Tibial artery (tissue), 4 donors: ENCODE measurements around the gene ZNF497.

Experiments used
- DNase-seq, 2 donors: peaks; one replicate each; pipeline ENCODE4 v3.0.0-alpha.2; 2019
- H3K27ac ChIP-seq, 2 donors: fragments of 200-600 bp; sonication (generic) in 1 of 2; 1 replicate in 1 of 2; 2 replicates in 1 of 2; pipeline ENCODE4 v1.5.1; 2018 to 2019; ENCODE audit warnings: mild to moderate bottlenecking in 1 of 2
- H3K27me3 ChIP-seq, 2 donors: fragments of 200-600 bp; sonication (generic) in 1 of 2; one replicate each; pipeline versions ENCODE4 v1.5.1 to v1.6.0; 2016 to 2019
- H3K36me3 ChIP-seq, 3 donors: fragments of 200-600 bp; sonication (generic) in 2 of 3; one replicate each; pipeline ENCODE4 v1.5.1; 2016 to 2019; ENCODE audit warnings: mild to moderate bottlenecking in 2 of 3
- H3K4me1 ChIP-seq, 4 donors: fragments of 200-600 bp; sonication (generic) in 2 of 4; 1 replicate in 3 of 4; 2 replicates in 1 of 4; pipeline ENCODE4 v1.5.1; 2016 to 2019
- H3K4me3 ChIP-seq, 2 donors: fragments of 200-600 bp; sonication (generic) in 1 of 2; 1 replicate in 1 of 2; 2 replicates in 1 of 2; pipeline ENCODE4 v1.5.1; 2018 to 2019; ENCODE audit warnings: mild to moderate bottlenecking in 2 of 2
- H3K9me3 ChIP-seq, 3 donors: fragments of 200-600 bp; sonication (generic) in 1 of 3; one replicate each; pipeline ENCODE4 v1.5.1; 2016 to 2019
- intact Hi-C: fragments of 100-400 bp; cut with DNase I; formaldehyde crosslinking; loops from one replicate; pipeline ENCODE4 v1.15.0; 2023; ENCODE audit warnings: low total_unique reads
- TF ChIP-seq, protein P1 (sequence below), 2 experiments: fragments of 200-600 bp in 1 of 2; fragments of 450-650 bp in 1 of 2; IDR thresholded peaks; one replicate each; pipeline ENCODE4 v1.5.1; 2017 to 2019; ENCODE audit warnings: antibody characterized with exemption in 2 of 2, mild to moderate bottlenecking in 1 of 2, moderate library complexity in 1 of 2

ZNF497 gene

DNA sequence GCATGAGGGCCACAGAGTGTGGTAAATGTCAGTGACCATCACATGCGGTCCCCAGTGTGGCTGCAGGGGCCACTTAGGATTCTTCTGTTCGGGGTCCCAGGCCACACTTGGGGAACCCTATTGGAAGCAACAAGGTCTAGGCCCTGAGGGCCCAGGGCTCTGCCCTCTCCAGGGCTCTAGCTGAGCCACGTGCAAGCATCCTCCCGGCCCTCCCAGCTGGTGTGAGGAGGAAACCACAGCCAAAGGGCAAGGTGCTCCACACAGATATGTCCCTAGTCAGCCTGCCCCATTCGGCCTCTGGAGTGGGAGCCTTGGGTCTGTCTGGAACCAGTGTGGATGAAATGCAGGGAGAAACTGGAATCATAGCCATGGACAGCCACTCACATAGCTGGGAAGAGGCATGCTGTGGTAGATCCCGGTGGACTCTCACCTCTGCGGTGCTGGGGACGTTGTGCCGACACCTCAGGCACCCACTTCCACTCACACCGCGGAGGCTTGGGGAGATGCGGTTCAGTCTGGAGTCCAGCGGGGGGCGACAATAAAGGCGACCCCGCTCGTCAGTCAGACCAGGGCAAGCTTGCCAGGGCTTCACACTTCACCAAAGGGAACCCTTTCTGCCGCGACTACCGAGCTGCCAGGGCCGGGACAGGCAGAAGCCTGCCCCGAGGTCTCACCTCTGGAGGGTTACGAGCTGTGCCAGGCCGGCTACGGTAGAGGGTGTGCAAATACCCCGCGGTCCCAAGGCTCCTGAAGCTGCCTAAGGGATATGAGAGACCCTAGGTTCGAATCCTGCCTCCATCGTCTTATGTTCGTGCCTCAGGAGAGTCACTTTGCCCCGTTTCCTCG is 4.3 kb upstream of the ZNF497 start:
- TF ChIP-seq, protein P1, sequence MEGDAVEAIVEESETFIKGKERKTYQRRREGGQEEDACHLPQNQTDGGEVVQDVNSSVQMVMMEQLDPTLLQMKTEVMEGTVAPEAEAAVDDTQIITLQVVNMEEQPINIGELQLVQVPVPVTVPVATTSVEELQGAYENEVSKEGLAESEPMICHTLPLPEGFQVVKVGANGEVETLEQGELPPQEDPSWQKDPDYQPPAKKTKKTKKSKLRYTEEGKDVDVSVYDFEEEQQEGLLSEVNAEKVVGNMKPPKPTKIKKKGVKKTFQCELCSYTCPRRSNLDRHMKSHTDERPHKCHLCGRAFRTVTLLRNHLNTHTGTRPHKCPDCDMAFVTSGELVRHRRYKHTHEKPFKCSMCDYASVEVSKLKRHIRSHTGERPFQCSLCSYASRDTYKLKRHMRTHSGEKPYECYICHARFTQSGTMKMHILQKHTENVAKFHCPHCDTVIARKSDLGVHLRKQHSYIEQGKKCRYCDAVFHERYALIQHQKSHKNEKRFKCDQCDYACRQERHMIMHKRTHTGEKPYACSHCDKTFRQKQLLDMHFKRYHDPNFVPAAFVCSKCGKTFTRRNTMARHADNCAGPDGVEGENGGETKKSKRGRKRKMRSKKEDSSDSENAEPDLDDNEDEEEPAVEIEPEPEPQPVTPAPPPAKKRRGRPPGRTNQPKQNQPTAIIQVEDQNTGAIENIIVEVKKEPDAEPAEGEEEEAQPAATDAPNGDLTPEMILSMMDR (IDR thresholded peaks at IDR 0.05) = no peak
- Histone ChIP-seq H3K36me3 (peaks cover 0 to 28% (median 0%) of the 10 kb centered on the region in 3 donors), H3K4me3 (no peak overlapping the region), H3K4me1 (peaks cover 0 to 7% (median under 1%) of the 10 kb centered on the region in 4 donors), H3K9me3 (no peaks in the 10 kb centered on the region), H3K27ac (no peak overlapping the region), H3K27me3 (peaks cover 0 to 10% of the 10 kb centered on the region in 2 donors)
- DNase-seq = no peak
- intact Hi-C loops = no loop called here

DNA sequence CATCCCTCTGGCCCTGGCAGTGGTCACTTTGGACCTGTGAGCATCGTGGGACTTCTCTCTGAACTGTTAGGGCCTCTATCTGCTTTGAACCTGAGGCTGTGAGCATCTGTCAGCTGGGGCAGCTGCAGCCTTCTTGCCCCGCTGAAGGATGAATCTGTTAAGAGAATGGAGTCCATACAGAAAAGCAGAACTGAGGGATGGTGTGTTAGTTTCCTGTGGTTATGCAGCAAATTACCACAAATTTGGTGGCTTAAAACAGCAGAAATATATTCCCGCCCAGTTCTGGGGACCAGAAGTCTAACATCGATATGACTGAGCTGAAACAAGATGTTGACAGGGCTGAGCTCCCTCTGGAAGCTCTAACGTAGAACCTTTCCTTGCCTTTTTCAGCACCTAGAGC is 1.6 kb upstream of the ZNF497 start:
- H3K36me3 ChIP-seq = peaks cover 0 to 19% (median 0%) of the 10 kb centered on the region in 3 donors
- H3K27me3 ChIP-seq = peaks cover 0 to 14% of the 10 kb centered on the region in 2 donors
- H3K4me3 ChIP-seq = no peak overlapping the region
- H3K4me1 ChIP-seq = peaks cover 0 to 11% (median 3%) of the 10 kb centered on the region in 4 donors
- intact Hi-C loops = no loop called here
- H3K9me3 ChIP-seq = no peaks in the 10 kb centered on the region
- TF ChIP-seq, protein P1 (IDR thresholded peaks at IDR 0.05) = no peak
- no peak for DNase-seq
- no peak overlapping the region for H3K27ac ChIP-seq

DNA sequence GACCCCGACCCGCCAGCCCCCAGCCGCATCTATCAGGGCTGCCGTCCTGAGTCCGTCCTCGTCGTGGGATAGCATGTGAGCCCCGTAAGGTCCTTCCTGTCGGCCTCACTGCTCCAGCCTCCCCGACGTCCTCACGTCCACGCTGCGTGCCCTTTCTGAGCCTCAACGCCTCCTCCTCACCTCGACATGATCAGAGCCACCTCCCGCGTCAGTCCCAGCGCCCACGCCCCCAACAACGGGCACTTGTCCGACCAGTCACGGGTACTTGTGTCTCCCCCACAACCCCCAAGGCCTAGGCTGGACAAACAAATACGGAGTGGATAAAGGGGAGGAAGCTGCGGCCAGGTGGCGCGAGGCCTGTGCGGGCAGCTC is 665 bp downstream of the ZNF497 start:
- TF ChIP-seq, protein P1 (IDR thresholded peaks at IDR 0.05) = no peak
- H3K4me3 ChIP-seq = peak overlapping the region; percentile 72 to 73
- peaks cover 0 to 20% (median 9%) of the 10 kb centered on the region in 4 donors for H3K4me1 ChIP-seq
- no peaks in the 10 kb centered on the region for H3K9me3 ChIP-seq
- intact Hi-C loops = loop anchor here (2.0 kb wide), 1 partner anchor 19 kb away; the partner anchor contains the start of gene ZNF837
- peak in 1 of 2 donors; percentile 39 for DNase-seq
- H3K27ac ChIP-seq = peak overlapping the region; percentile 92 to 96
- H3K36me3 ChIP-seq = peaks cover 0 to 7% (median 0%) of the 10 kb centered on the region in 3 donors
- peaks cover 0 to 26% of the 10 kb centered on the region in 2 donors for H3K27me3 ChIP-seq

DNA sequence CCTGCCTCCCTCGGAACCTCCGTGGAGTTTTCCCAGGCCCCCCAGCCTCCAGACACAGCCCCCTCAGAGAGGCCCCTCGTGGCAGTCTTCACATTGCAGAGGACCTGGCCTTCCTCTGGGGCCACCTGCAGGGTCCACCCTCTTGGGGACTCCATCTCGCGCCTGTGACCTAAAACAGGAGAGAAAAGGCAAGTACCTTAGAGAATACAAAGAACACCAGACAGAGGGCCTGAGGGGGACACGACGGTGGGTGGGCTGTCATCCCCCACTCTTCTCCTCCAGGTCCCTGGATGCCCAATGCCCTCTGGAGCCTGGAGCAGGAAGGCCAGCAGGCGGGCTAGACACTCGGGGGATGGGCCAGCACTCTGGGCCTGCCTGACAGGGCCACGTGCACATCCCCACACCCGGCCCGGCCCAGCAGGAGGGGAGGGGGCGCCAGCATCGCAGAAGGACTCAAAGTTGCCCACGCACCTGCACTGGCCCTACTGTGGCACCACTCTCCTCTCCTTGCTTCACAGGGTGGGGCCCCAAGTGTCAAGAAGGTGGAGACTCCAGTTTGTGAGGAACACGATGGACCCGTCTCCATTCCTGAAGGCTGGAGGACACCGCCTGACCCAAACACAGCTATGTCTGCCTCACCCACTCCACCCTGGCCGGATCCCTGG is 4.9 kb downstream of the ZNF497 start:
- TF ChIP-seq, protein P1 (IDR thresholded peaks at IDR 0.05) = no peak
- H3K4me3 ChIP-seq = no peak overlapping the region
- peaks cover 0 to 43% of the 10 kb centered on the region in 2 donors for H3K27me3 ChIP-seq
- intact Hi-C loops = no loop called here
- peaks cover 0 to 11% (median 0%) of the 10 kb centered on the region in 3 donors for H3K36me3 ChIP-seq
- no peak for DNase-seq
- peaks cover 0 to 30% (median 20%) of the 10 kb centered on the region in 4 donors for H3K4me1 ChIP-seq
- H3K9me3 ChIP-seq = no peaks in the 10 kb centered on the region
- H3K27ac ChIP-seq = no peak overlapping the region

DNA sequence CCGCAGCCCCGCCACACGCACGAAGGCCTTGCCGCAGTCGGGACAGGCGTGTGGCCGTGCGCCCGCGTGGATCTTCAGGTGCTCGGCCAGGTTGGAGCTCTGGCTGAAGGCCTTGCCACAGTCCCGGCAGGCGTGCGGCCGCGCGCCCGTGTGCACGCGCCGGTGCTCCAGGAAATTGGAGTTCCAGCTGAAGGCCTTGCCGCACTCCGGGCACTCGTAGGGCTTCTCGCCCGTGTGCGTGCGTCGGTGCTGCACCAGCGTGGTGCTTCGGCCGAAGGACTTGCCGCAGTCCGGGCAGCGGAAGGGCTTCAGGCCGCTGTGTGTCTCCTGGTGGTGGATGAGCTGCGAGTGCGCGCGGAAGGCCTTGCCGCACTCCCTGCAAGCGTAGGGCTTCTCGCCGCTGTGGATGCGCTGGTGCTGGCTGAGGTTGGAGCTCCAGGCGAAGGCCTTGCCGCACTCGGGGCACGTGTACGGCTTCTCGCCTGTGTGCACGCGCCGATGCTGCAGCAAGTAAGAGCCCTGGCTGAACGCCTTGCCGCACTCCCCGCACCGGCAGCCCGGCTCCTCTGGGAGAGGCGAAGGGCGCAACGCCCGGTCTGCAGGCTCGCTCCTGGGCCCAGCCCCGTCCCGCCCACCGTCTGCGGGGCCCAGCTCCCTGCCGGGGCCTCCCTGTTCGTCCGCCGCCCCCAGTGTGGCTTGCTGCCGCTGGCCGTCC is 5.6 kb downstream of the ZNF497 start:
- TF ChIP-seq, protein P1 (IDR thresholded peaks at IDR 0.05) = no peak
- H3K4me3 ChIP-seq = peak overlapping the region; percentile 27 to 32

More for the DNA sequence above, 5.6 kb downstream of the ZNF497 start:
- DNase-seq = no peak
- intact Hi-C loops = no loop called here
- Histone ChIP-seq H3K36me3 (peaks cover 0 to 12% (median 3%) of the 10 kb centered on the region in 3 donors), H3K9me3 (no peaks in the 10 kb centered on the region), H3K27me3 (peaks cover 0 to 43% of the 10 kb centered on the region in 2 donors), H3K27ac (no peak overlapping the region), H3K4me1 (peaks cover 0 to 30% (median 20%) of the 10 kb centered on the region in 4 donors)
